Smooth muscle cell (in vitro differentiated cells): Measurements from ENCODE around the gene PUM1. TPM values are rescaled to one million over a fixed set of nuclear protein-coding genes. Genes with fewer than 3 reads are reported as not detected.

ENCODE experiments used
- DNase-seq: peaks from one replicate; lab custom pipeline; 2025; ENCODE audit not compliant: unreplicated experiment; lab: John Stamatoyannopoulos, UW
- H2AFZ ChIP-seq: fragments of 200-600 bp; sonication (generic); 2 replicates; pipeline ENCODE4 v1.6.0; 2016; ENCODE audit warnings: antibody characterized with exemption, low read depth, mild to moderate bottlenecking
- H3F3A ChIP-seq: fragments of 200-600 bp; sonication (generic); 2 replicates; pipeline ENCODE4 v1.6.0; 2017; ENCODE audit warnings: antibody characterized with exemption, low read depth
- H3K27ac ChIP-seq: fragments of 200-600 bp; sonication (generic); 2 replicates; pipeline ENCODE4 v1.5.1; 2016; ENCODE audit warnings: low read depth, mild to moderate bottlenecking
- H3K27me3 ChIP-seq: fragments of 200-600 bp; sonication (generic); 2 replicates; pipeline ENCODE4 v1.6.1; 2016; ENCODE audit warnings: low read depth, mild to moderate bottlenecking
- H3K36me3 ChIP-seq: fragments of 200-600 bp; sonication (generic); 2 replicates; pipeline ENCODE4 v1.5.1; 2016; ENCODE audit warnings: low read depth
- H3K4me1 ChIP-seq: fragments of 200-600 bp; sonication (generic); 2 replicates; pipeline ENCODE4 v1.5.1; 2016; ENCODE audit warnings: low read depth
- H3K4me2 ChIP-seq: fragments of 200-600 bp; sonication (generic); 2 replicates; pipeline ENCODE4 v1.6.0; 2016; ENCODE audit warnings: mild to moderate bottlenecking
- H3K4me3 ChIP-seq: fragments of 200-600 bp; sonication (generic); 2 replicates; pipeline ENCODE4 v1.5.1; 2016; ENCODE audit warnings: mild to moderate bottlenecking
- H3K79me2 ChIP-seq: fragments of 200-600 bp; sonication (generic); 2 replicates; pipeline ENCODE4 v1.6.0; 2016; ENCODE audit warnings: low read depth, mild to moderate bottlenecking
- H3K9ac ChIP-seq: fragments of 200-600 bp; sonication (generic); 2 replicates; pipeline ENCODE4 v1.6.0; 2016; ENCODE audit warnings: low read depth
- H3K9me3 ChIP-seq: fragments of 200-600 bp; sonication (generic); replicated peaks from 2 replicates; pipeline ENCODE4 v1.5.1; 2016; ENCODE audit warnings: low read depth
- H4K20me1 ChIP-seq: fragments of 200-600 bp; sonication (generic); 2 replicates; pipeline ENCODE4 v1.6.0; 2016; ENCODE audit warnings: low read depth
- WGBS: methylation state at CpG from one replicate; pipeline ENCODE4 v1.1.7; 2016; ENCODE audit warnings: low lambda C conversion rate; 5-methylcytosine and 5-hydroxymethylcytosine counted together
- polyA plus RNA-seq: library from polyadenylated mRNA; unstranded; fragments of >200 nt; fragmentation: Nextera tagmentation; extraction: Ambion mirVana; gene quantifications from 2 replicates; pipeline ENCODE4 v1.2.1, GENCODE V29; 2016
- total RNA-seq: library from RNA; depleted of rRNA; stranded (reverse); fragments of >200 nt; gene quantifications from 2 replicates; pipeline ENCODE4 v1.2.3, GENCODE V29; 2014
- TF ChIP-seq, protein P1 (sequence below): fragments of 200-600 bp; sonication (generic); IDR thresholded peaks from 2 replicates; pipeline ENCODE4 v1.5.1; 2017; ENCODE audit warnings: borderline replicate concordance, mild to moderate bottlenecking, antibody characterized with exemption; ENCODE audit not compliant: insufficient read depth, poor library complexity, severe bottlenecking

Gene PUM1
- total and polyA plus RNA-seq, 2 experiments from 2014 or later: 49.0 to 78.2 TPM

DNA sequence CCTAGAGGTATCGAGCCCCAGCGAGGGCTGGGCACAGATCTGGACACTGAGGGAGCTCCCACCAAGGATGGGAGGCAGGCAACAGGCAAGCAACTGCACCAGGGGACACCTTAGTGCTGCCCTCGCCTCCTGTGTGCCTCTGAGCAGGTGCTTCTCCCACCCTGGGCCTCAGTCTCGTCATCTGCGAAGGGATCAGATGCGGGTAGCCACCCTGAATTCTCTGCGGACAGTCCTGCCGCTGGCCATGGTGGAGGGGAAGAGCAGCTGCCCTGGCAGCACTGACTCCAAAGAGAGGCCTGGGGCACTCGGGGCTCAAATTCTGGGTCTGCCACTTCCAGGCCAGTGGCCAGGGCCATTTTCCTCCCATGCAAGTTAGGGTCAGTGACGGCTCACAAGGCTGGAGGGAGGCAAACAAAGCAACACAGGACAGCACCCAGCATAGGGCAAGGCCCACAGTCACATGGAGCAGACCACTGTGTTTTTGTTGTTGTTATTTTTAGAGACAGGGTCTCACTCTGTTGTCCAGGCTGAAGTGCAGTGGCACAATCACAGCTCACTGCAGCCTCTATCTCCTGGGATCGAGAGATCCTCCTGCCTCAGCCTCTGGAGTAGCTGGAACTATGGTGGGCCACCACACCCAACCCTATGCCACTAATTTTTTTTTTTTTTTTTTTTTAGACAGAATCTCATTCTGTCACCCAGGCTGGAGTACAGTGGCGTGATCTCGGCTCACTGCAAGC is 149.9 kb downstream of the PUM1 start:
- no peak for DNase-seq
- H3K79me2 ChIP-seq: no peaks in the 10 kb centered on the region
- H3K27ac ChIP-seq: no peak overlapping the region
- H3K36me3 ChIP-seq: no peaks in the 10 kb centered on the region
- H3F3A ChIP-seq: peaks cover 7% of the 10 kb centered on the region
- TF ChIP-seq, protein P1, sequence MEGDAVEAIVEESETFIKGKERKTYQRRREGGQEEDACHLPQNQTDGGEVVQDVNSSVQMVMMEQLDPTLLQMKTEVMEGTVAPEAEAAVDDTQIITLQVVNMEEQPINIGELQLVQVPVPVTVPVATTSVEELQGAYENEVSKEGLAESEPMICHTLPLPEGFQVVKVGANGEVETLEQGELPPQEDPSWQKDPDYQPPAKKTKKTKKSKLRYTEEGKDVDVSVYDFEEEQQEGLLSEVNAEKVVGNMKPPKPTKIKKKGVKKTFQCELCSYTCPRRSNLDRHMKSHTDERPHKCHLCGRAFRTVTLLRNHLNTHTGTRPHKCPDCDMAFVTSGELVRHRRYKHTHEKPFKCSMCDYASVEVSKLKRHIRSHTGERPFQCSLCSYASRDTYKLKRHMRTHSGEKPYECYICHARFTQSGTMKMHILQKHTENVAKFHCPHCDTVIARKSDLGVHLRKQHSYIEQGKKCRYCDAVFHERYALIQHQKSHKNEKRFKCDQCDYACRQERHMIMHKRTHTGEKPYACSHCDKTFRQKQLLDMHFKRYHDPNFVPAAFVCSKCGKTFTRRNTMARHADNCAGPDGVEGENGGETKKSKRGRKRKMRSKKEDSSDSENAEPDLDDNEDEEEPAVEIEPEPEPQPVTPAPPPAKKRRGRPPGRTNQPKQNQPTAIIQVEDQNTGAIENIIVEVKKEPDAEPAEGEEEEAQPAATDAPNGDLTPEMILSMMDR: no peak
- no peak overlapping the region for H3K4me3 ChIP-seq
- 94% methylated on average over 13 of the region's 13 CpGs for WGBS
- H2AFZ ChIP-seq: no peak overlapping the region
- H3K9me3 ChIP-seq: no peaks in the 10 kb centered on the region
- no peak overlapping the region for H3K4me2 ChIP-seq
- no peaks in the 10 kb centered on the region for H3K27me3 ChIP-seq
- no peak overlapping the region for H3K9ac ChIP-seq
- no peaks in the 10 kb centered on the region for H4K20me1 ChIP-seq
- H3K4me1 ChIP-seq: no peaks in the 10 kb centered on the region

DNA sequence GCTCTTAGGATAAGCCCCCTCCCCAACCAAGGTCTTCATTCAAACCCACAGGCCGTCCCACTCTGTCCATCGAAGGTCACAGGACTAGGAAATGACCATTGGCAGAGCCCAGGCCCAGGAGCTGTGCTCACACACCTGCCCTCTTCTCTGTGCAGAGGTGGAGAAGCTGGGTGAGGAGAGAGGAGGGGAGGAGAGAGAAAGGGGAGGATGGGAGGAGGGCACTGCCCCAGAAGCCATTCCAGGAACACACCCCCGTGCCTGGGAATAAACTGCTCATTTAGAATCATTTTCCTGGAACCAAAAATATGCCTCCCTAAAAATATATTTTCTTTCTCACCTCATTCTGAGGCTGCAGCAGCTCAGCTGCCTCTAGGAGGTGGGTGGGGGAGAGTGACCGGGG is 150.6 kb downstream of the PUM1 start:
- Histone ChIP-seq H3F3A (peaks cover 7% of the 10 kb centered on the region), H3K27me3 (no peaks in the 10 kb centered on the region), H3K4me2 (no peak overlapping the region), H3K4me3 (no peak overlapping the region), H3K9me3 (no peaks in the 10 kb centered on the region), H4K20me1 (no peaks in the 10 kb centered on the region), H3K79me2 (no peaks in the 10 kb centered on the region), H3K4me1 (peaks cover under 1% of the 10 kb centered on the region), H3K27ac (no peak overlapping the region), H2AFZ (no peak overlapping the region), H3K36me3 (no peaks in the 10 kb centered on the region), H3K9ac (no peak overlapping the region)
- 89% methylated on average over 4 of the region's 4 CpGs for WGBS
- TF ChIP-seq, protein P1: no peak
- DNase-seq: no peak

DNA sequence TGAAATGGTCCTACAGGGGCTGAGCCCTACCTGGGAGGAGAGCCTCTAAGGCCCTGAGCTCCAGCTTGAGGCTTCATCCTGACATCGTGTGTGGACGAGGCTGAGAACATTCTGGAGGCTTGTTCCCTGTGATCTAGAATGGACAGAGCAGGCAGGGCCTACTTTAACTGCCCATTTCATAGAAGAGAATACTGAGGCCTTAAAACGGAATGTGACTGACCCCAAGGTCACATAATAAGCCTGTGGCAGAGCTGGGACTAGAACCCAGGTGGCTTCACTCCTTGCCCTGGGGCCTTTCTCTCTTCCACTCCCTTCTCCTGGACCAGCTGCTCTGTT is 151.0 kb downstream of the PUM1 start:
- Histone ChIP-seq H3K27ac (no peak overlapping the region), H3K9ac (no peak overlapping the region), H4K20me1 (no peaks in the 10 kb centered on the region), H3K4me2 (no peak overlapping the region), H3K36me3 (no peaks in the 10 kb centered on the region), H3K9me3 (no peaks in the 10 kb centered on the region), H3K4me3 (no peak overlapping the region), H3K4me1 (peaks cover 4% of the 10 kb centered on the region), H3K79me2 (no peaks in the 10 kb centered on the region), H3K27me3 (no peaks in the 10 kb centered on the region), H3F3A (peaks cover 7% of the 10 kb centered on the region), H2AFZ (no peak overlapping the region)
- WGBS: 90% methylated on average over 3 of the region's 3 CpGs
- TF ChIP-seq, protein P1: no peak
- no peak for DNase-seq
